ENCODE data around the gene SH3BP1. TPM values are rescaled to one million over a fixed set of nuclear protein-coding genes. Genes with fewer than 3 reads are reported as not detected.

The SH3BP1 gene
- total RNA-seq, 1 donor from 2014 or later = 4.3 TPM

- DNase-seq (ENCODE audit: extremely low read depth, low read depth, low spot score) = no peak
These were observed 7.0 kb upstream of the SH3BP1 start for GRCh38 chr22:37632174-37633088.

- DNase-seq (ENCODE audit: extremely low read depth, low read depth, low spot score) = no peak
These were observed 6.3 kb upstream of the SH3BP1 start for GRCh38 chr22:37633089-37633624.

GRCh38 chr22:37633625-37634416 lies 5.6 kb upstream of the SH3BP1 start:
- no peak for DNase-seq (ENCODE audit: extremely low read depth, low read depth, low spot score)

- DNase-seq (ENCODE audit: extremely low read depth, low read depth, low spot score) = no peak
These were observed 5.0 kb upstream of the SH3BP1 start for GRCh38 chr22:37634417-37634924.

GRCh38 chr22:37635157-37635556 lies 4.3 kb upstream of the SH3BP1 start:
- DNase-seq (ENCODE audit: extremely low read depth, low read depth, low spot score) = no peak

GRCh38 chr22:37636186-37636948 lies 3.1 kb upstream of the SH3BP1 start:
- no peak for DNase-seq (ENCODE audit: extremely low read depth, low read depth, low spot score)

- no peak for DNase-seq (ENCODE audit: extremely low read depth, low read depth, low spot score)
These were observed 2.6 kb upstream of the SH3BP1 start for GRCh38 chr22:37636949-37637273.

GRCh38 chr22:37638391-37639069 lies 939 bp upstream of the SH3BP1 start:
- no peak for DNase-seq (ENCODE audit: extremely low read depth, low read depth, low spot score)

- DNase-seq (ENCODE audit: extremely low read depth, low read depth, low spot score) = no peak
These were observed 512 bp downstream of the SH3BP1 start for GRCh38 chr22:37639771-37640590.

- no peak for DNase-seq (ENCODE audit: extremely low read depth, low read depth, low spot score)
These were observed 1.4 kb downstream of the SH3BP1 start for GRCh38 chr22:37640591-37641560.

- DNase-seq (ENCODE audit: extremely low read depth, low read depth, low spot score) = no peak
These were observed 2.1 kb downstream of the SH3BP1 start for GRCh38 chr22:37641561-37641949.

- no peak for DNase-seq (ENCODE audit: extremely low read depth, low read depth, low spot score)
These were observed 3.9 kb downstream of the SH3BP1 start for GRCh38 chr22:37643225-37643847.

- DNase-seq (ENCODE audit: extremely low read depth, low read depth, low spot score) = no peak
These were observed 7.8 kb downstream of the SH3BP1 start for GRCh38 chr22:37647317-37647716.

- no peak for DNase-seq (ENCODE audit: extremely low read depth, low read depth, low spot score)
These were observed 8.5 kb downstream of the SH3BP1 start for GRCh38 chr22:37647928-37648327.

- no peak for DNase-seq (ENCODE audit: extremely low read depth, low read depth, low spot score)
These were observed 11.1 kb downstream of the SH3BP1 start for GRCh38 chr22:37650463-37651136.

- no peak for DNase-seq (ENCODE audit: extremely low read depth, low read depth, low spot score)
These were observed 15.2 kb downstream of the SH3BP1 start for GRCh38 chr22:37654563-37655251.

- DNase-seq (ENCODE audit: extremely low read depth, low read depth, low spot score) = no peak
These were observed 15.7 kb downstream of the SH3BP1 start for GRCh38 chr22:37655252-37655563.
